GM21526 (cell line): ENCODE data around the gene GOLGA6L24.
"Not testable (repeated sequence)": the region's sequence is repeated elsewhere in the genome, so short reads cannot be mapped to it uniquely, and the experiment has no call there.

Experiments used
- ATAC-seq: cut with Tn5 transposase; IDR thresholded peaks from one replicate; pipeline ENCODE4 v1.9.1; 2021; ENCODE audit warnings: moderate library complexity; ENCODE audit not compliant: unreplicated experiment, low FRiP score

The GOLGA6L24 gene

GRCh38 chr15:28357984-28358383 is at the start of gene GOLGA6L24:
GOLGA6L24 (minus strand) TSS chr15:28358084; CDS start chr15:28358023, 61 bp downstream.
- ATAC-seq, result not testable (repeated sequence)

GRCh38 chr15:28402774-28403435 is 45.0 kb upstream of the GOLGA6L24 start:
- ATAC-seq, result not testable (repeated sequence)

GRCh38 chr15:28396022-28396421 is 38.1 kb upstream of the GOLGA6L24 start:
- ATAC-seq, result not testable (repeated sequence)

- ATAC-seq, result not testable (repeated sequence)
Observed at GRCh38 chr15:28380053-28380452, 22.2 kb upstream of the GOLGA6L24 start.

GRCh38 chr15:28378364-28378763 is 20.5 kb upstream of the GOLGA6L24 start, which contains the start of gene GOLGA8F:
GOLGA8F (plus strand) TSS chr15:28378664; CDS start chr15:28378762, 98 bp downstream.
- ATAC-seq, result not testable (repeated sequence)

GRCh38 chr15:28365502-28365901 is 7.6 kb upstream of the GOLGA6L24 start:
- not testable (repeated sequence) for ATAC-seq

GRCh38 chr15:28322129-28322588 is 35.7 kb downstream of the GOLGA6L24 start, which contains the start of gene HERC2:
HERC2 (minus strand) TSS chr15:28322179; CDS start chr15:28321433, 746 bp downstream.
- not testable (repeated sequence) for ATAC-seq

GRCh38 chr15:28321358-28322078 is 36.4 kb downstream of the GOLGA6L24 start:
- not testable (repeated sequence) for ATAC-seq

- not testable (repeated sequence) for ATAC-seq
Observed at GRCh38 chr15:28319725-28320124, 38.2 kb downstream of the GOLGA6L24 start.

- ATAC-seq, result not testable (repeated sequence)
Observed at GRCh38 chr15:28318828-28319227, 39.1 kb downstream of the GOLGA6L24 start.

- not testable (repeated sequence) for ATAC-seq
Observed at GRCh38 chr15:28318122-28318521, 39.8 kb downstream of the GOLGA6L24 start.

GRCh38 chr15:28316958-28317357 is 40.9 kb downstream of the GOLGA6L24 start:
- not testable (repeated sequence) for ATAC-seq

GRCh38 chr15:28310454-28310853 is 47.4 kb downstream of the GOLGA6L24 start:
- ATAC-seq, result not testable (repeated sequence)

- ATAC-seq, result not testable (repeated sequence)
Observed at GRCh38 chr15:28308718-28309117, 49.2 kb downstream of the GOLGA6L24 start.
